ENCODE results near the gene PLCB1.

DNA sequence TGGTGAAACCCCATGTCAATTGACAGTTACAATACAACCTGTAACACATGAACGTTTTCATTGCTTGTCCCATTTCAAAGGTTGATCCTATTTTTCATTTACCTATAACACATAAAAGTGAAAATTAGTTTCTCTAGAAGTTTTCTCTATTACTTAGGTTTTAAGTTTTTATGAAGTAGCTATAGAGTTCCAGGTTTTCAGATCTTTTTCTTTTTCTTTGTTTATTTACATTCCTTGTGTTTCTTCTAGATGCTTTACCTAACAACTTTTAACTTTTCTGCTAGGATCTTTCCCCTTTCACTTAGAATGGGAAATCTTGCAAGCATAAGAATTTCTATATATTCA, 232.6 kb downstream of the PLCB1 start:
- no peak for TF ChIP-seq GATA2 (IDR thresholded peaks at IDR 0.05; ENCODE audit: low read depth, low read length)
- TF ChIP-seq GATA3 (IDR thresholded peaks at IDR 0.05; ENCODE audit: low read depth, low read length), result no peak
